ENCODE measurements around the gene SNX9.

DNA sequence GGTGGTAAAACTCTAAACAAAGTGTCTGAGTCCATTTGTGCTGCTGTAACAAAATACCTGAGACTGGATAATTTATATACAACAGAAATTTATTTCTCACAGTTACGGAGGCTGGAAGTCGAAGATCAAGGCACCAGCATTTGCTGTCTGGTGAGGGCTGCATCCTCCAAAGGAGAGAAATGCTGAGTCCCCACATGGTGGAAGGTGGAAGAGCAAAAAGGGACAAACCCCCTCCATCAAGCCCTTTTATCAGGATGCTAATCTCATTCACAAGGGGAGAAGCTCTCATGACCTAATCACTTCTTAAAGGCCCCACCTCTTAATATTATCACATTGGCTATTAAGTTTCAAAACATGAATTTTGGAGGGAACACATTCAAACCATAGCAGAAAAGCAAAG is 102.7 kb downstream of the SNX9 start:
- TF ChIP-seq, protein P1, sequence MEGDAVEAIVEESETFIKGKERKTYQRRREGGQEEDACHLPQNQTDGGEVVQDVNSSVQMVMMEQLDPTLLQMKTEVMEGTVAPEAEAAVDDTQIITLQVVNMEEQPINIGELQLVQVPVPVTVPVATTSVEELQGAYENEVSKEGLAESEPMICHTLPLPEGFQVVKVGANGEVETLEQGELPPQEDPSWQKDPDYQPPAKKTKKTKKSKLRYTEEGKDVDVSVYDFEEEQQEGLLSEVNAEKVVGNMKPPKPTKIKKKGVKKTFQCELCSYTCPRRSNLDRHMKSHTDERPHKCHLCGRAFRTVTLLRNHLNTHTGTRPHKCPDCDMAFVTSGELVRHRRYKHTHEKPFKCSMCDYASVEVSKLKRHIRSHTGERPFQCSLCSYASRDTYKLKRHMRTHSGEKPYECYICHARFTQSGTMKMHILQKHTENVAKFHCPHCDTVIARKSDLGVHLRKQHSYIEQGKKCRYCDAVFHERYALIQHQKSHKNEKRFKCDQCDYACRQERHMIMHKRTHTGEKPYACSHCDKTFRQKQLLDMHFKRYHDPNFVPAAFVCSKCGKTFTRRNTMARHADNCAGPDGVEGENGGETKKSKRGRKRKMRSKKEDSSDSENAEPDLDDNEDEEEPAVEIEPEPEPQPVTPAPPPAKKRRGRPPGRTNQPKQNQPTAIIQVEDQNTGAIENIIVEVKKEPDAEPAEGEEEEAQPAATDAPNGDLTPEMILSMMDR (conservative IDR thresholded peaks at IDR 0.05 in 1 of 2, IDR thresholded peaks at IDR 0.05 in 1 of 2; ENCODE audit: low read depth in 1 of 2, low read length in 2 of 2), result no peak
- no peak for TF ChIP-seq EZH2 (IDR thresholded peaks at IDR 0.05; ENCODE audit: low read length, missing control alignments)

Measured in fibroblast of lung (primary cell).